Liver (tissue), 9 donors: Measurements from ENCODE around the gene FLOT2. TPM values are rescaled to one million over a fixed set of nuclear protein-coding genes. Genes with fewer than 3 reads are reported as not detected.

Experiments used
- DNase-seq: peaks from one replicate; pipeline ENCODE4 v3.0.0-alpha.2; 2017; ENCODE audit warnings: low spot score
- H3K27ac ChIP-seq, 2 donors: one replicate each; pipeline ENCODE4 v1.7.0; 2013; ENCODE audit warnings: inconsistent platforms in 2 of 2, low read length in 2 of 2, control low read depth in 1 of 2, low read depth in 1 of 2, mild to moderate bottlenecking in 1 of 2
- H3K27me3 ChIP-seq, 4 donors: one replicate each; pipeline versions ENCODE4 v1.6.1 to v1.7.0; 2013; ENCODE audit warnings: low read length in 3 of 4, inconsistent platforms in 1 of 4, mild to moderate bottlenecking in 1 of 4, moderate library complexity in 1 of 4; ENCODE audit not compliant: control insufficient read depth in 4 of 4, insufficient read depth in 4 of 4
- H3K36me3 ChIP-seq, 4 donors: one replicate each; pipeline versions ENCODE4 v1.6.1 to v1.7.0; 2013; ENCODE audit warnings: low read length in 3 of 4, mild to moderate bottlenecking in 3 of 4, low read depth in 1 of 4, moderate library complexity in 1 of 4; ENCODE audit not compliant: control insufficient read depth in 4 of 4, insufficient read depth in 3 of 4
- H3K4me1 ChIP-seq, 4 donors: one replicate each; pipeline versions ENCODE4 v1.6.1 to v1.7.0; 2013; ENCODE audit warnings: low read length in 3 of 4, mild to moderate bottlenecking in 3 of 4, moderate library complexity in 1 of 4; ENCODE audit not compliant: control insufficient read depth in 4 of 4, insufficient read depth in 4 of 4
- H3K4me3 ChIP-seq, 3 donors: one replicate each; pipeline versions ENCODE4 v1.6.1 to v1.7.0; 2013; ENCODE audit warnings: low read length in 3 of 3, control low read depth in 1 of 3, low read depth in 1 of 3, mild to moderate bottlenecking in 1 of 3
- H3K9ac ChIP-seq, 2 donors: one replicate each; pipeline ENCODE4 v1.7.0; 2013; ENCODE audit warnings: low read length in 2 of 2, mild to moderate bottlenecking in 2 of 2, moderate library complexity in 2 of 2, control low read depth in 1 of 2, low read depth in 1 of 2
- H3K9me3 ChIP-seq, 4 donors: one replicate each; pipeline versions ENCODE4 v1.6.1 to v1.7.0; 2013; ENCODE audit warnings: low read length in 3 of 4; ENCODE audit not compliant: control insufficient read depth in 4 of 4
- ATF3 ChIP-seq: IDR thresholded peaks from 2 replicates; pipeline ENCODE4 v1.6.1; 2016; ENCODE audit warnings: antibody characterized with exemption
- CTCF ChIP-seq: fragments of 150-350 bp; IDR thresholded peaks from 2 replicates; pipeline ENCODE4 v1.5.1; 2017; ENCODE audit warnings: improper control_type of control experiment, low read depth, low read length; ENCODE audit not compliant: missing input control
- EGR1 ChIP-seq, 2 donors: IDR thresholded peaks; 2 replicates each; pipeline ENCODE4 v1.6.1; 2016 to 2018; ENCODE audit warnings: antibody characterized with exemption in 2 of 2, low read depth in 2 of 2
- FOXA1 ChIP-seq: IDR thresholded peaks from 2 replicates; pipeline ENCODE4 v1.6.1; 2016; ENCODE audit warnings: antibody characterized with exemption
- FOXA2 ChIP-seq: IDR thresholded peaks from 2 replicates; pipeline ENCODE4 v1.6.1; 2016; ENCODE audit warnings: antibody characterized with exemption
- GABPA ChIP-seq, 2 donors: IDR thresholded peaks in 1 of 2; conservative IDR thresholded peaks in 1 of 2; 2 replicates each; pipeline ENCODE4 v1.6.1; 2016; ENCODE audit warnings: antibody characterized with exemption in 2 of 2, mild to moderate bottlenecking in 1 of 2, moderate library complexity in 1 of 2
- HNF4A ChIP-seq, 2 donors: conservative IDR thresholded peaks; 2 replicates each; pipeline ENCODE4 v1.6.1; 2016; ENCODE audit warnings: antibody characterized with exemption in 2 of 2, mild to moderate bottlenecking in 2 of 2
- HNF4G ChIP-seq: IDR thresholded peaks from 2 replicates; pipeline ENCODE4 v1.6.1; 2016; ENCODE audit warnings: antibody characterized with exemption
- JUND ChIP-seq, 2 donors: IDR thresholded peaks; 2 replicates each; pipeline ENCODE4 v1.6.1; 2016; ENCODE audit warnings: antibody characterized with exemption in 2 of 2
- MAX ChIP-seq: IDR thresholded peaks from 2 replicates; pipeline ENCODE4 v1.6.1; 2016; ENCODE audit warnings: antibody characterized with exemption
- NR2F2 ChIP-seq: IDR thresholded peaks from 2 replicates; pipeline ENCODE4 v1.6.1; 2016; ENCODE audit warnings: antibody characterized with exemption
- RAD21 ChIP-seq, 2 donors: IDR thresholded peaks; 2 replicates each; pipeline ENCODE4 v1.6.1; 2016; ENCODE audit warnings: antibody characterized with exemption in 2 of 2, mild to moderate bottlenecking in 2 of 2
- REST ChIP-seq: IDR thresholded peaks from 2 replicates; pipeline ENCODE4 v1.6.1; 2016; ENCODE audit warnings: antibody characterized with exemption, mild to moderate bottlenecking
- RXRA ChIP-seq, 2 donors: IDR thresholded peaks; 2 replicates each; pipeline ENCODE4 v1.6.1; 2017 to 2018; ENCODE audit warnings: antibody characterized with exemption in 2 of 2, mild to moderate bottlenecking in 1 of 2
- SP1 ChIP-seq: IDR thresholded peaks from 2 replicates; pipeline ENCODE4 v1.6.1; 2018; ENCODE audit warnings: antibody characterized with exemption, mild to moderate bottlenecking
- TAF1 ChIP-seq: conservative IDR thresholded peaks from 2 replicates; pipeline ENCODE4 v1.6.1; 2016; ENCODE audit warnings: antibody characterized with exemption, mild to moderate bottlenecking
- YY1 ChIP-seq: IDR thresholded peaks from 2 replicates; pipeline ENCODE4 v1.6.1; 2016; ENCODE audit warnings: antibody characterized with exemption, mild to moderate bottlenecking
- ZBTB33 ChIP-seq: IDR thresholded peaks from 2 replicates; pipeline ENCODE4 v1.6.1; 2016; ENCODE audit warnings: antibody characterized with exemption
- WGBS: extraction: QIAGEN DNeasy Blood & Tissue Kit; methylation state at CpG from one replicate; pipeline ENCODE4 v1.1.7; 2013; 5-methylcytosine and 5-hydroxymethylcytosine counted together
- polyA plus RNA-seq, 2 donors: library from polyadenylated mRNA; stranded (reverse) in 1 of 2; unstranded in 1 of 2; fragments of 200-250 nt in 1 of 2; fragments of >200 nt in 1 of 2; fragmentation: Nextera tagmentation in 1 of 2; extraction: Ambion mirVana in 1 of 2; gene quantifications; one replicate each; pipeline versions ENCODE4 v1.2.1 to v1.2.3, GENCODE V29; 2013 to 2015
- total RNA-seq, 2 donors: library from RNA; depleted of rRNA; stranded (reverse); fragments of >200 nt; gene quantifications; one replicate each; pipeline ENCODE4 v1.2.3, GENCODE V29; 2014
- donor health status: healthy.
- donor health status: healthy.
- donor health status: healthy.
- donor health status: healthy.
- donor health status: healthy.

Gene FLOT2
- total and polyA plus RNA-seq, 4 donors, result 61.6 to 100 (median 69.4) TPM

- TF ChIP-seq HNF4G, result no peak
- no peak for TF ChIP-seq SP1
Observed at GRCh38 chr17:28873839-28874238, 23.7 kb downstream of the FLOT2 start (continued).

GRCh38 chr17:28871056-28871579 is 26.4 kb downstream of the FLOT2 start:
- 79% methylated on average over 6 of the region's 6 CpGs for WGBS
- Histone ChIP-seq H3K27me3 (no peaks in the 10 kb centered on the region), H3K27ac (no peak overlapping the region), H3K4me1 (no peaks in the 10 kb centered on the region), H3K4me3 (no peak overlapping the region), H3K9me3 (no peaks in the 10 kb centered on the region), H3K36me3 (no peaks in the 10 kb centered on the region), H3K9ac (no peak overlapping the region)
- no peak for DNase-seq
- TF ChIP-seq CTCF, result no peak
- TF ChIP-seq REST, result no peak
- TF ChIP-seq FOXA1, result no peak
- TF ChIP-seq TAF1, result no peak
- no peak for TF ChIP-seq RXRA (IDR thresholded peaks at IDR 0.05)
- no peak for TF ChIP-seq FOXA2
- no peak for TF ChIP-seq HNF4A (conservative IDR thresholded peaks at IDR 0.05)
- TF ChIP-seq SP1, result no peak
- TF ChIP-seq JUND (IDR thresholded peaks at IDR 0.05), result no peak

- Histone ChIP-seq H3K27ac (no peak overlapping the region), H3K4me3 (no peak overlapping the region), H3K36me3 (no peaks in the 10 kb centered on the region), H3K9me3 (no peaks in the 10 kb centered on the region), H3K9ac (no peak overlapping the region), H3K27me3 (no peaks in the 10 kb centered on the region), H3K4me1 (no peaks in the 10 kb centered on the region)
- WGBS, result 95% methylated on average over 7 of the region's 7 CpGs
- DNase-seq, result no peak
- TF ChIP-seq GABPA (IDR thresholded peaks at IDR 0.05 in 1 of 2, conservative IDR thresholded peaks at IDR 0.05 in 1 of 2), result no peak
- no peak for TF ChIP-seq FOXA2
- TF ChIP-seq RAD21 (IDR thresholded peaks at IDR 0.05), result no peak
- TF ChIP-seq MAX, result no peak
- no peak for TF ChIP-seq TAF1
- no peak for TF ChIP-seq FOXA1
- TF ChIP-seq ATF3, result no peak
- no peak for TF ChIP-seq HNF4A (conservative IDR thresholded peaks at IDR 0.05)
- no peak for TF ChIP-seq ZBTB33
- no peak for TF ChIP-seq NR2F2
- no peak for TF ChIP-seq CTCF
- no peak for TF ChIP-seq EGR1 (IDR thresholded peaks at IDR 0.05; ENCODE audit: low read depth in 2 of 2)
- TF ChIP-seq RXRA (IDR thresholded peaks at IDR 0.05), result no peak
- TF ChIP-seq YY1, result no peak
- TF ChIP-seq HNF4G, result no peak
Observed at GRCh38 chr17:28867276-28867675, 30.3 kb downstream of the FLOT2 start.
